ENCODE results near the gene LRRTM3. TPM values are rescaled to one million over a fixed set of nuclear protein-coding genes. Genes with fewer than 3 reads are reported as not detected.

Gene LRRTM3
- total and polyA plus RNA-seq, 10 donors: not detected

DNA sequence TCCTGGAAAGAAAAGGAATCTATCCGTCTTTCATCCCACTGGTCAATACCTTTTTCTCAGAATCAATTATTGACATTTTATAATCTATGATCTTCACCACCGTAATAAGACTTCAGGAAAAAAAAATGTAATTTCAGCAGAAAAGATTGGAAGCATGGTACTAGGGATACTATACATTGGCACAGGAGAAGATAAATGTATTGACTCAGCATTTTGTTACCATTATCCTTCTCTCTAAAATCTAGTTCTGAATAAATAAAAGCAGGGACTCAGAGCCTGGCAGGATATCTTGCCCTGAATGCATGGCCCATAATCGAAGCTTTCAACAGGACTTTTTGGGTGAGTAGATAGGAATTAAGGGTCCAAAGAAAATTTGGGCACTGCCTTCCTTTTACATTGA, 120.7 kb downstream of the LRRTM3 start:
- WGBS, 5 donors: 74 to 90% (median 89%) methylated on average over 3 of the region's 3 CpGs
- no peak for DNase-seq
- intact Hi-C loops (cut with DNase I; ENCODE audit: low total_unique reads): no loop called here
- Histone ChIP-seq H3K27ac (no peak overlapping the region), H3K9me3 (no peaks in the 10 kb centered on the region), H3K4me3 (no peak overlapping the region), H3K4me1 (no peaks in the 10 kb centered on the region), H3K27me3 (replicated peaks in 1 of 7) (no peaks in the 10 kb centered on the region), H3K36me3 (no peaks in the 10 kb centered on the region)
- TF ChIP-seq POLR2AphosphoS5 (IDR thresholded peaks at IDR 0.05): no peak
- no peak for TF ChIP-seq CTCF (IDR thresholded peaks at IDR 0.05 in 8 of 11, conservative IDR thresholded peaks at IDR 0.05 in 3 of 11)
- no peak for TF ChIP-seq POLR2A (IDR thresholded peaks at IDR 0.05)

DNA sequence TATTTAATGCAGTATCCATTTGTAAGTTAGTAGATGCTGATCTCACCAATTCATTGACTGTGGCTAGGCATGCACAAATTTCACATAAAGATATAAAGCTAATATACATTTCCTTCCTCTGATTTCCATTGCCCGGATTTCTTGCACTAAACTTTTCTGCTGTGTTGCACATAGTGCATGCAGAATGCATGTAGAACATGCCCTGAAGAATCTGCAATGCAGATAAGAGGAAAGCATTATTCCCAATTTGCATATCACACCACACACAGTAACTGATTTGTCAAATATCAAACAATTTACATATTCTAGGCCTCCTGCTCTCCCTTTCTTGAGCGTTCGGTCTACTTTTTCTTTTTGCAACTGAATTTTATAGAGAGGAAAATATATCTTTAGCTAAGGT, 124.2 kb downstream of the LRRTM3 start:
- H3K27me3 ChIP-seq (replicated peaks in 1 of 7): no peaks in the 10 kb centered on the region
- H3K36me3 ChIP-seq: no peaks in the 10 kb centered on the region
- no peak overlapping the region for H3K27ac ChIP-seq
- 79 to 89% (median 86%) methylated on average over 3 of the region's 3 CpGs for WGBS, 5 donors
- no peak for TF ChIP-seq POLR2A (IDR thresholded peaks at IDR 0.05)
- no peak for TF ChIP-seq CTCF (IDR thresholded peaks at IDR 0.05 in 8 of 11, conservative IDR thresholded peaks at IDR 0.05 in 3 of 11)
- no peak for TF ChIP-seq POLR2AphosphoS5 (IDR thresholded peaks at IDR 0.05)
- intact Hi-C loops (cut with DNase I; ENCODE audit: low total_unique reads): no loop called here
- H3K9me3 ChIP-seq: no peaks in the 10 kb centered on the region
- no peaks in the 10 kb centered on the region for H3K4me1 ChIP-seq
- DNase-seq: no peak
- no peak overlapping the region for H3K4me3 ChIP-seq

DNA sequence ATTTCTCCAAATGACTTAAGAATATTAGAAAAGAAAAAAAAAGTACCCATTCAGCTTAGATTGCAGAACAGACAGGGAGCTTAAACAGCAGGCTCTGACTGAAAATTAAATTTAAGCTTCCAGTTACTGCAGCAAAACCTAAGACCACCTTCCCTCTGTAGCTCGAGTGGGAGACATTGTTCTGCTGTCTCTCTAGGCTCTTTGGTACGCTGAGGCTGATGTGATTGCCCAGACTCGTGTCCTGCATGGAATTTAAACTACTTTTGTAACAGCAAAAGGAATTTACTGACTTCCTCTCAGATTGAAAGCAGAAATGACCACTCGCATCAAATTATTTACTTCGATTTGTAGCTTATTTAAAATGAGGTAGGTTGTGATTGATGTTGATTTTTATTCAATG, 124.6 kb downstream of the LRRTM3 start:
- Histone ChIP-seq H3K9me3 (no peaks in the 10 kb centered on the region), H3K36me3 (no peaks in the 10 kb centered on the region), H3K4me3 (no peak overlapping the region), H3K4me1 (no peaks in the 10 kb centered on the region), H3K27me3 (replicated peaks in 1 of 7) (no peaks in the 10 kb centered on the region), H3K27ac (no peak overlapping the region)
- WGBS, 5 donors: 57 to 72% (median 69%) methylated on average over 5 of the region's 5 CpGs
- no peak for DNase-seq
- intact Hi-C loops (cut with DNase I; ENCODE audit: low total_unique reads): no loop called here
- no peak for TF ChIP-seq CTCF (IDR thresholded peaks at IDR 0.05 in 8 of 11, conservative IDR thresholded peaks at IDR 0.05 in 3 of 11)
- no peak for TF ChIP-seq POLR2A (IDR thresholded peaks at IDR 0.05)
- TF ChIP-seq POLR2AphosphoS5 (IDR thresholded peaks at IDR 0.05): no peak

GRCh38 chr10:67072654-67073053, 146.8 kb downstream of the LRRTM3 start:
- Histone ChIP-seq H3K36me3 (no peaks in the 10 kb centered on the region), H3K27me3 (replicated peaks in 1 of 7) (no peaks in the 10 kb centered on the region), H3K4me1 (no peaks in the 10 kb centered on the region), H3K9me3 (no peaks in the 10 kb centered on the region), H3K27ac (no peak overlapping the region), H3K4me3 (no peak overlapping the region)
- no peak for TF ChIP-seq CTCF (IDR thresholded peaks at IDR 0.05 in 8 of 11, conservative IDR thresholded peaks at IDR 0.05 in 3 of 11)
- TF ChIP-seq POLR2A (IDR thresholded peaks at IDR 0.05): no peak
- no peak for TF ChIP-seq POLR2AphosphoS5 (IDR thresholded peaks at IDR 0.05)
- intact Hi-C loops (cut with DNase I; ENCODE audit: low total_unique reads): no loop called here
- no peak for DNase-seq
- WGBS, 5 donors: 88 to 97% (median 93%) methylated on average over 1 of the region's 1 CpG

Data from spleen (tissue), 11 donors.